GM12878 (cell line): Measurements from ENCODE around the gene FAR1. TPM values are rescaled to one million over a fixed set of nuclear protein-coding genes. Genes with fewer than 3 reads are reported as not detected.

ENCODE experiments used
- ATAC-seq: fragments of 200-7000 bp; cut with Tn5 transposase; 3 replicates; pipeline ENCODE4 v1.9.1; 2020; ENCODE audit warnings: mild to moderate bottlenecking, moderate library complexity
- BruUV-seq: library from RNA; stranded (reverse); fragments of 400-500 nt; replicated peaks from 2 replicates; lab custom pipeline; 2021; lab: Mats Ljungman, UMichigan
- CTCF ChIA-PET: fragments of 300-600 bp; sonication (Branson Sonifier 250); formaldehyde crosslinking; extraction: SDS; loops from one replicate; lab custom pipeline; 2021; ENCODE audit warnings: inconsistent platforms; lab: Yijun Ruan, JAX
- POLR2A ChIA-PET: fragments of 350-600 bp; formaldehyde crosslinking; extraction: SDS; loops from one replicate; lab custom pipeline; 2021; ENCODE audit warnings: inconsistent platforms; lab: Charles Lee
- RAD21 ChIA-PET: fragments of 300-600 bp; sonication (Branson Sonifier 250); formaldehyde crosslinking; loops from one replicate; lab custom pipeline; 2023; ENCODE audit warnings: antibody characterized with exemption; ENCODE audit not compliant: unreplicated experiment; lab: Charles Lee
- SMC1A ChIA-PET: fragments of 300-600 bp; sonication (Branson Sonifier 250); formaldehyde crosslinking; loops from one replicate; lab custom pipeline; 2023; ENCODE audit not compliant: unreplicated experiment, uncharacterized antibody; lab: Charles Lee
- DNase-seq: peaks from one replicate; pipeline ENCODE4 v3.0.0-alpha.2; 2011; ENCODE audit warnings: low read depth, low spot score
- FAIRE-seq: peaks from 3 replicates; lab custom pipeline; 2011; peaks lifted over from hg19 to GRCh38; lab: Jason Lieb, UNC
- H2AFZ ChIP-seq: 2 replicates; pipeline ENCODE4 v1.6.0; 2011; ENCODE audit warnings: low read depth, low read length, control low read depth; ENCODE audit not compliant: control insufficient read depth
- H3K27ac ChIP-seq: 2 replicates; pipeline ENCODE4 v1.5.1; 2011; ENCODE audit warnings: control low read depth; ENCODE audit not compliant: control insufficient read depth, insufficient read depth
- H3K27me3 ChIP-seq, 2 experiments: replicated peaks in 1 of 2; 2 replicates each; pipeline versions ENCODE4 v1.6.0 to v1.6.1; 2011; ENCODE audit warnings: low read length in 1 of 2; ENCODE audit not compliant: control insufficient read depth in 2 of 2, insufficient read depth in 2 of 2
- H3K36me3 ChIP-seq, 2 experiments: 2 replicates each; pipeline ENCODE4 v1.5.1; 2011; ENCODE audit warnings: low read length in 1 of 2; ENCODE audit not compliant: control insufficient read depth in 2 of 2, insufficient read depth in 2 of 2
- H3K4me1 ChIP-seq: 2 replicates; pipeline ENCODE4 v1.6.1; 2011; ENCODE audit warnings: mild to moderate bottlenecking, low read length, moderate library complexity, mixed read lengths; ENCODE audit not compliant: control insufficient read depth, insufficient read depth
- H3K4me2 ChIP-seq: 2 replicates; pipeline ENCODE4 v1.6.0; 2011; ENCODE audit warnings: control low read depth; ENCODE audit not compliant: control insufficient read depth, insufficient read depth
- H3K4me3 ChIP-seq: fragments of 200-600 bp; sonication (generic); 2 replicates; pipeline ENCODE4 v1.5.1; 2016
- H3K79me2 ChIP-seq: 2 replicates; pipeline ENCODE4 v1.6.0; 2011; ENCODE audit warnings: low read length; ENCODE audit not compliant: control insufficient read depth, insufficient read depth
- H3K9ac ChIP-seq: 2 replicates; pipeline ENCODE4 v1.8.0; 2011; ENCODE audit warnings: low read length, control low read depth, mixed read lengths; ENCODE audit not compliant: control insufficient read depth, insufficient read depth
- H3K9me3 ChIP-seq: replicated peaks from 3 replicates; pipeline ENCODE4 v1.5.1; 2011; ENCODE audit warnings: mild to moderate bottlenecking, low read length; ENCODE audit not compliant: control insufficient read depth, insufficient read depth
- H4K20me1 ChIP-seq: 2 replicates; pipeline ENCODE4 v1.6.0; 2011; ENCODE audit not compliant: control insufficient read depth, insufficient read depth
- ATF2 ChIP-seq: IDR thresholded peaks from 2 replicates; pipeline ENCODE4 v1.6.1; 2012; ENCODE audit warnings: low read length, inconsistent platforms
- CBFB ChIP-seq: IDR thresholded peaks from 2 replicates; pipeline ENCODE4 v1.6.1; 2016; ENCODE audit warnings: antibody characterized with exemption, low read depth
- CREB1 ChIP-seq: IDR thresholded peaks from 2 replicates; pipeline ENCODE4 v1.6.1; 2012; ENCODE audit warnings: low read depth, mild to moderate bottlenecking, inconsistent platforms
- EED ChIP-seq: sonication (generic); IDR thresholded peaks from 2 replicates; pipeline ENCODE4 v1.6.1; 2016; ENCODE audit warnings: antibody characterized with exemption, low read depth
- EGR1 ChIP-seq, 2 experiments: IDR thresholded peaks; 1 replicate in 1 of 2; 2 replicates in 1 of 2; pipeline ENCODE4 v1.6.1; 2011 to 2012; ENCODE audit warnings: low read depth in 2 of 2, low read length in 2 of 2, borderline replicate concordance in 1 of 2, mild to moderate bottlenecking in 1 of 2, moderate library complexity in 1 of 2
- ESRRA ChIP-seq: IDR thresholded peaks from 2 replicates; pipeline ENCODE4 v1.6.1; 2012; ENCODE audit warnings: mild to moderate bottlenecking, low read length, improper control_type of control experiment
- MYB ChIP-seq: fragments of 150-350 bp; IDR thresholded peaks from 2 replicates; pipeline ENCODE4 v1.6.1; 2014; ENCODE audit warnings: mild to moderate bottlenecking, low read depth, low read length, borderline replicate concordance
- NFYB ChIP-seq: IDR thresholded peaks from 2 replicates; pipeline ENCODE4 v1.6.1; 2011; ENCODE audit warnings: low read depth, mild to moderate bottlenecking, low read length, improper control_type of control experiment, moderate library complexity; ENCODE audit not compliant: insufficient read depth
- POLR2A ChIP-seq: IDR thresholded peaks from 2 replicates; pipeline ENCODE4 v1.6.1; 2011; ENCODE audit warnings: low read depth, mild to moderate bottlenecking, low read length
- POLR2AphosphoS5 ChIP-seq: IDR thresholded peaks from 2 replicates; pipeline ENCODE4 v1.6.1; 2011; ENCODE audit warnings: mild to moderate bottlenecking, low read length, inconsistent platforms
- SREBF1 ChIP-seq: IDR thresholded peaks from 2 replicates; pipeline ENCODE4 v1.6.1; 2012; ENCODE audit warnings: mild to moderate bottlenecking, low read length
- YBX1 ChIP-seq: fragments of 450-650 bp; IDR thresholded peaks from 2 replicates; pipeline ENCODE4 v1.6.1; 2016; ENCODE audit warnings: antibody characterized with exemption
- WGBS: methylation state at CpG from one replicate; pipeline ENCODE4 v1.1.6; 2016; ENCODE audit warnings: low lambda C conversion rate; ENCODE audit not compliant: insufficient replicate concordance, insufficient coverage; ENCODE audit errors: missing lambda C conversion rate; 5-methylcytosine and 5-hydroxymethylcytosine counted together
- in situ Hi-C: fragments of 300-500 bp; cut with MboI; formaldehyde crosslinking; loops from 9 replicates; pipeline ENCODE4 v1.14.3; 2018; ENCODE audit warnings: mixed read lengths
- intact Hi-C: fragments of 100-400 bp; cut with micrococcal nuclease; formaldehyde crosslinking; loops from one replicate; pipeline ENCODE4 v1.14.2; 2022; ENCODE audit not compliant: unreplicated experiment
- polyA plus RNA-seq, 11 experiments: library from polyadenylated mRNA; depleted of rRNA in 4 of 11; unstranded in 6 of 11; stranded (reverse) in 5 of 11; fragments of >200 nt; fragmentation: Nextera tagmentation in 4 of 11; fragmentation: Illumina TruSeq in 1 of 11; extraction: Ambion mirVana in 4 of 11; extraction: Trizol in 1 of 11; gene quantifications; 1 replicate in 1 of 11; 2 replicates in 10 of 11; pipeline versions ENCODE4 v1.2.1 to v1.2.3, GENCODE V29; 2011 to 2016; ENCODE audit warnings: inconsistent platforms in 2 of 11, missing spikeins in 2 of 11, low read depth in 1 of 11
- total RNA-seq, 4 experiments: library from RNA; depleted of rRNA in 3 of 4; stranded (reverse); fragments of >200 nt in 3 of 4; fragmentation: Illumina TruSeq in 1 of 4; extraction: Trizol in 1 of 4; gene quantifications; 2 replicates each; pipeline versions ENCODE4 v1.2.1 to v1.2.3, GENCODE V29; 2013 to 2021

Gene FAR1
- total and polyA plus RNA-seq, 10 of the 15 experiments (the other 5 are each of a cell fraction or from before 2014, with no cell fraction given) = 10.1 to 73.9 (median 30.8) TPM

DNA sequence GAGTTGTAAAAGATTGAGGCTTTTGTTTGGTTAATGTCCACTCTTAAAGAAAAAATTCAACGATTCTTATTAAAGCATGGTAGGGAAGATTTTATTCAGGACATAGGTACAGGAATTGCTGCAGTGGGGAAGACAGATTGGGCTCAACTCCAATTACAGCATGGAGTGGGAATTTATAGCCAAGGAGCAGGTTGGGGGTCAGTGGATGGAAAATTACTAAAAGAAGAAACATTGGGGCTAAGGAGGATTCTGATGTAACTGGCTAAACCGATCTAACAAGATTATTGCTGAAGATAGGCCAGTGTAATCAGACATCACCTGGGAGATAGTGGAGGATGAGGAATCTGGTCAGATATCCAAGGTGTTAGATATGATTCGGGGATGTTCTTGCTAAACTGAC lies 97.4 kb downstream of the FAR1 start:
- no peaks in the 10 kb centered on the region for H3K4me1 ChIP-seq
- H3K27me3 ChIP-seq = no peaks in the 10 kb centered on the region
- H3K4me3 ChIP-seq = no peak overlapping the region
- ChIA-PET SMC1A (no interaction called here), CTCF (no interaction called here), POLR2A (no interaction called here), RAD21 (no interaction called here)
- no peak overlapping the region for H2AFZ ChIP-seq
- FAIRE-seq = no peak
- BruUV-seq = no TSS peak
- intact Hi-C loops (no loop called here), in situ Hi-C loops (no loop called here)
- no peaks in the 10 kb centered on the region for H3K79me2 ChIP-seq
- H3K4me2 ChIP-seq = no peak overlapping the region
- ATAC-seq = no peak
- no peaks in the 10 kb centered on the region for H3K36me3 ChIP-seq
- TF ChIP-seq YBX1 (no peak), ESRRA (no peak), CBFB (no peak), POLR2AphosphoS5 (no peak), NFYB (no peak), MYB (no peak), ATF2 (no peak), POLR2A (no peak), SREBF1 (no peak), EED (no peak), CREB1 (no peak), EGR1 (IDR thresholded peaks at IDR 0.05; ENCODE audit: borderline replicate concordance in 1 of 2, low read depth in 2 of 2, low read length in 2 of 2) (no peak)
- no peak for DNase-seq
- no peaks in the 10 kb centered on the region for H4K20me1 ChIP-seq
- no peak overlapping the region for H3K27ac ChIP-seq
- no peaks in the 10 kb centered on the region for H3K9me3 ChIP-seq
- H3K9ac ChIP-seq = no peak overlapping the region
- WGBS = 30% methylated on average over 3 of the region's 3 CpGs
